ENCODE measurements around the gene SLC9A1.
A peak's percentile ranks its signal among the peaks of the same experiment; 100 is the strongest.

Gene SLC9A1

DNA sequence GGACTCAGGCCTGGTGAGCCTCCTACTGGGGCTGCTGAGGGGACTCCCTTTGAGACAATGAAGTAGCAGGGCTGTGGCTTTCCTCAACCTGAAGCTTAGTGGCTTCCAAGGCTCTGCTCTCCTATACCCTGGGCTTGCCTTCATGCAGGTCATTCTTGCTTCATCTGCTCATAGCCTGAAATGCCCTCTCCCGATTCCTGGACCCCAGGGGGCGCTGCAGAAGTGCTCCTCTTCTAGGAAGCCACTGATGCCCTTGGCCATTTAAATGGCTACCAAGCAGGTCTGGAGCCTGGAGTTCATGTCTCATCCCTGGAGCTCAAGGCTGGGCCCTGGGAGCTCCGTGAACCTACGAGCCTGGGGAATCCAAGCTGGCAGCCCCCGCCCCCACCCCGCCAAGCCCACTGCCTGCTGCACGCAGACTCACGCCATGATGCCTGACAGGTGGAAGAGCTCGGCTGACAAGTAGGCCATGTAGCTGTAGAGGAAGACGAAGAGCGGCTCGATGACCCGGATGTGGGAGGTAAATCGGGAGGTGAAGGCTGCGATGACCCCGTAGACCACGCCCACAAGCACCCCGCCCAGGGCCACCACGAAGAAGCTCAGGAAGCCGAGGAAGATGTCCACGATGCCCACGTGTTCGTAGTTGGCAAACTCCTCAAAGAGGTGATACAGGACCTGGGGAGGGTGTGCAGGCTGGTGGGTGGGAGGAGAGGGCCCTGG is 45.7 kb downstream of the SLC9A1 start:
- Histone ChIP-seq H3K36me3 (ENCODE audit: control insufficient read depth in 1 of 2, insufficient read depth in 2 of 2, low read depth in 1 of 2, low read length in 2 of 2) (peaks cover 28 to 29% of the 10 kb centered on the region in 2 experiments), H4K8ac (ENCODE audit: low read length) (no peak overlapping the region)
- WGBS, result 91% methylated on average over 23 of the region's 23 CpGs

DNA sequence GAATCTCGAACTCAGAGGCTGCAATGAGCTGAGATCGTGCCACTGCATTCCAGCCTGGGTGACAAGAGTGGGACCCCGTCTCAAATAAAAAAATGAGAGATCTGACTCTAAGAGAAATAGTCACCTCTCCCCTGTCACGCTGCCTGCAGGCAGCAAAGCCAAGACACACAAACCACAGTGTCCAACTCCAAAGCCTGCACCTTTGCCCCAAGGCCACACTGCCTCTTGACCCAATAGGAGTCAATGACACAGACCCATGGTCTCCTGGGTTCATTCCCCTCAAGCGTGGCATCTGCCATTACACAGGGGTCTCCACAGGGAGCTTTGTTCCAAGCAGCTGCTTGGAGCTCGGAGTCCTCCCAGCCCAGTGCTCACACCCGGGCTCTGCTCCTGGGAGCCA is 46.3 kb downstream of the SLC9A1 start:
- Histone ChIP-seq H3K18ac (ENCODE audit: low read depth in 1 of 2, low read length in 2 of 2) (no peak overlapping the region), H2BK12ac (ENCODE audit: low read length in 2 of 2) (no peak overlapping the region), H3K23ac (ENCODE audit: low read length in 2 of 2) (no peak overlapping the region), H2AFZ (ENCODE audit: low read depth, low read length) (no peak overlapping the region), H3K27ac (ENCODE audit: low read length, poor library complexity, severe bottlenecking) (no peak overlapping the region), H2AK5ac (ENCODE audit: low read length, severe bottlenecking) (no peak overlapping the region), H3K4me2 (ENCODE audit: low read length, poor library complexity, severe bottlenecking) (no peak overlapping the region), H3K9ac (ENCODE audit: low read length) (no peak overlapping the region), H3K36me3 (ENCODE audit: control insufficient read depth in 1 of 2, insufficient read depth in 2 of 2, low read depth in 1 of 2, low read length in 2 of 2) (peaks cover 22 to 27% of the 10 kb centered on the region in 2 experiments), H2BK5ac (ENCODE audit: low read depth, low read length, poor library complexity, severe bottlenecking) (no peak overlapping the region), H3K4me1 (ENCODE audit: control insufficient read depth, insufficient read depth, low read depth, low read length) (peaks cover 18% of the 10 kb centered on the region), H3K4ac (ENCODE audit: low read depth in 1 of 2, low read length in 2 of 2) (no peak overlapping the region), H3K9me3 (ENCODE audit: control insufficient read depth, low read length) (no peaks in the 10 kb centered on the region), H3K14ac (ENCODE audit: low read length in 2 of 2) (no peak overlapping the region), H3K27me3 (ENCODE audit: control insufficient read depth in 1 of 2, insufficient read depth in 1 of 2, low read length in 2 of 2) (no peaks in the 10 kb centered on the region), H3K4me3 (ENCODE audit: insufficient read depth in 1 of 2, low read depth in 1 of 2, low read length in 2 of 2) (no peak overlapping the region), H3K79me1 (replicated peaks; ENCODE audit: low read length, poor library complexity, severe bottlenecking) (peaks cover 19% of the 10 kb centered on the region), H4K8ac (ENCODE audit: low read length) (no peak overlapping the region), H2BK120ac (ENCODE audit: low read depth, low read length) (no peak overlapping the region), H2BK15ac (ENCODE audit: low read depth, poor library complexity, severe bottlenecking) (no peak overlapping the region), H4K91ac (ENCODE audit: low read length) (no peak overlapping the region)
- WGBS, result 94% methylated on average over 7 of the region's 7 CpGs
- DNase-seq, result no peak

More for the DNA sequence above, 45.7 kb downstream of the SLC9A1 start:
- Histone ChIP-seq H3K4me1 (ENCODE audit: control insufficient read depth, insufficient read depth, low read depth, low read length) (peaks cover 18% of the 10 kb centered on the region), H3K4me2 (ENCODE audit: low read length, poor library complexity, severe bottlenecking) (no peak overlapping the region), H2BK12ac (ENCODE audit: low read length in 2 of 2) (no peak overlapping the region), H3K9ac (ENCODE audit: low read length) (no peak overlapping the region), H2BK15ac (ENCODE audit: low read depth, poor library complexity, severe bottlenecking) (peak overlapping the region; percentile 29), H3K4me3 (ENCODE audit: insufficient read depth in 1 of 2, low read depth in 1 of 2, low read length in 2 of 2) (peak overlapping the region in 1 of 2 experiments; percentile 8), H4K91ac (ENCODE audit: low read length) (no peak overlapping the region), H3K14ac (ENCODE audit: low read length in 2 of 2) (no peak overlapping the region), H3K27ac (ENCODE audit: low read length, poor library complexity, severe bottlenecking) (no peak overlapping the region), H2BK5ac (ENCODE audit: low read depth, low read length, poor library complexity, severe bottlenecking) (no peak overlapping the region), H2BK120ac (ENCODE audit: low read depth, low read length) (no peak overlapping the region), H3K27me3 (ENCODE audit: control insufficient read depth in 1 of 2, insufficient read depth in 1 of 2, low read length in 2 of 2) (no peaks in the 10 kb centered on the region), H2AK5ac (ENCODE audit: low read length, severe bottlenecking) (no peak overlapping the region), H3K79me1 (replicated peaks; ENCODE audit: low read length, poor library complexity, severe bottlenecking) (peaks cover 23% of the 10 kb centered on the region), H3K9me3 (ENCODE audit: control insufficient read depth, low read length) (no peaks in the 10 kb centered on the region), H2AFZ (ENCODE audit: low read depth, low read length) (no peak overlapping the region), H3K18ac (ENCODE audit: low read depth in 1 of 2, low read length in 2 of 2) (no peak overlapping the region), H3K4ac (ENCODE audit: low read depth in 1 of 2, low read length in 2 of 2) (no peak overlapping the region), H3K23ac (ENCODE audit: low read length in 2 of 2) (no peak overlapping the region)
- DNase-seq, result no peak

- Histone ChIP-seq H4K91ac (ENCODE audit: low read length) (no peak overlapping the region), H2BK120ac (ENCODE audit: low read depth, low read length) (no peak overlapping the region), H3K14ac (ENCODE audit: low read length in 2 of 2) (no peak overlapping the region), H3K27ac (ENCODE audit: low read length, poor library complexity, severe bottlenecking) (no peak overlapping the region), H2AFZ (ENCODE audit: low read depth, low read length) (no peak overlapping the region), H3K4ac (ENCODE audit: low read depth in 1 of 2, low read length in 2 of 2) (no peak overlapping the region), H3K4me3 (ENCODE audit: insufficient read depth in 1 of 2, low read depth in 1 of 2, low read length in 2 of 2) (no peak overlapping the region), H3K4me1 (ENCODE audit: control insufficient read depth, insufficient read depth, low read depth, low read length) (peaks cover 14% of the 10 kb centered on the region), H3K79me1 (replicated peaks; ENCODE audit: low read length, poor library complexity, severe bottlenecking) (peaks cover 15% of the 10 kb centered on the region), H3K36me3 (ENCODE audit: control insufficient read depth in 1 of 2, insufficient read depth in 2 of 2, low read depth in 1 of 2, low read length in 2 of 2) (peaks cover 31 to 37% of the 10 kb centered on the region in 2 experiments), H2BK12ac (ENCODE audit: low read length in 2 of 2) (no peak overlapping the region), H4K8ac (ENCODE audit: low read length) (no peak overlapping the region), H3K27me3 (ENCODE audit: control insufficient read depth in 1 of 2, insufficient read depth in 1 of 2, low read length in 2 of 2) (no peaks in the 10 kb centered on the region), H3K4me2 (ENCODE audit: low read length, poor library complexity, severe bottlenecking) (no peak overlapping the region), H2BK5ac (ENCODE audit: low read depth, low read length, poor library complexity, severe bottlenecking) (no peak overlapping the region), H3K9me3 (ENCODE audit: control insufficient read depth, low read length) (no peaks in the 10 kb centered on the region), H3K18ac (ENCODE audit: low read depth in 1 of 2, low read length in 2 of 2) (peak overlapping the region in 1 of 2 experiments; percentile 0), H3K23ac (ENCODE audit: low read length in 2 of 2) (no peak overlapping the region), H2AK5ac (ENCODE audit: low read length, severe bottlenecking) (no peak overlapping the region), H2BK15ac (ENCODE audit: low read depth, poor library complexity, severe bottlenecking) (no peak overlapping the region), H3K9ac (ENCODE audit: low read length) (peak overlapping the region; percentile 11)
- 98% methylated on average over 7 of the region's 7 CpGs for WGBS
- DNase-seq, result no peak
Observed at GRCh38 chr1:27106561-27107323, 48.2 kb downstream of the SLC9A1 start.

DNA sequence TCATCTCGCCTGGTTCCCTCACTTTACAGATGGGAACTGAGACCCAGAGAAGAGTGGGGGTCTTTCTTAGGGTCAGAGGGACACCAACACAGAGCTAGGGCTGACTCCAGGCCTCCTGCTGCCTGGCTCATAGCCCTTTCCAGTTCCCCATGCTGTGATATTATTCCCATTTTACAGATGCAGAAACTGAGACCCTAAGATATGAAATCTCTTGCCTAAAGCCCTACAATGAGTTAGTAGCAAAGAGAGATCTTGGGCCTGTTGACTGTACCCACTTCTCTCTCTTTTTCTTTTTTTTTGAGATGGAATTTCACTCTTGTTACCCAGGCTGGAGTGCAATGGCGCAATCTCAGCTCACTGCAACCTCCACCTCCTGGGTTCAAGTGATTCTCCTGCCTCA is 49.9 kb downstream of the SLC9A1 start:
- H2BK120ac ChIP-seq (ENCODE audit: low read depth, low read length), result no peak overlapping the region
- H3K36me3 ChIP-seq (ENCODE audit: control insufficient read depth in 1 of 2, insufficient read depth in 2 of 2, low read depth in 1 of 2, low read length in 2 of 2), result peaks cover 32 to 44% of the 10 kb centered on the region in 2 experiments
- 90% methylated on average over 2 of the region's 2 CpGs for WGBS
- H3K27me3 ChIP-seq (ENCODE audit: control insufficient read depth in 1 of 2, insufficient read depth in 1 of 2, low read length in 2 of 2), result no peaks in the 10 kb centered on the region
- no peak overlapping the region for H2BK15ac ChIP-seq (ENCODE audit: low read depth, poor library complexity, severe bottlenecking)
- H4K8ac ChIP-seq (ENCODE audit: low read length), result no peak overlapping the region
- no peak overlapping the region for H3K14ac ChIP-seq (ENCODE audit: low read length in 2 of 2)
- no peak overlapping the region for H3K9ac ChIP-seq (ENCODE audit: low read length)
- H3K23ac ChIP-seq (ENCODE audit: low read length in 2 of 2), result no peak overlapping the region
- no peak overlapping the region for H3K4me3 ChIP-seq (ENCODE audit: insufficient read depth in 1 of 2, low read depth in 1 of 2, low read length in 2 of 2)
- H4K91ac ChIP-seq (ENCODE audit: low read length), result no peak overlapping the region
- H3K4me1 ChIP-seq (ENCODE audit: control insufficient read depth, insufficient read depth, low read depth, low read length), result peaks cover 8% of the 10 kb centered on the region
- H2AFZ ChIP-seq (ENCODE audit: low read depth, low read length), result no peak overlapping the region
- H3K18ac ChIP-seq (ENCODE audit: low read depth in 1 of 2, low read length in 2 of 2), result no peak overlapping the region
- no peak overlapping the region for H2AK5ac ChIP-seq (ENCODE audit: low read length, severe bottlenecking)
- no peak overlapping the region for H3K27ac ChIP-seq (ENCODE audit: low read length, poor library complexity, severe bottlenecking)
- H3K4me2 ChIP-seq (ENCODE audit: low read length, poor library complexity, severe bottlenecking), result no peak overlapping the region
- no peak for DNase-seq
- H2BK12ac ChIP-seq (ENCODE audit: low read length in 2 of 2), result no peak overlapping the region
- H3K4ac ChIP-seq (ENCODE audit: low read depth in 1 of 2, low read length in 2 of 2), result no peak overlapping the region
- peaks cover 10% of the 10 kb centered on the region for H3K79me1 ChIP-seq (replicated peaks; ENCODE audit: low read length, poor library complexity, severe bottlenecking)
- no peaks in the 10 kb centered on the region for H3K9me3 ChIP-seq (ENCODE audit: control insufficient read depth, low read length)
- no peak overlapping the region for H2BK5ac ChIP-seq (ENCODE audit: low read depth, low read length, poor library complexity, severe bottlenecking)

All from mesenchymal stem cell (in vitro differentiated cells and primary cell).